SK-N-SH (cell line): ENCODE data around the gene GABRB3. TPM values are rescaled to one million over a fixed set of nuclear protein-coding genes. Genes with fewer than 3 reads are reported as not detected.

Source experiments
- CTCF ChIA-PET: fragments of 300-600, 350-600 bp; formaldehyde crosslinking; extraction: SDS; loops from one replicate; lab custom pipeline; 2021; lab: Yijun Ruan, JAX
- POLR2A ChIA-PET: fragments of 350-600 bp; sonication (Branson Sonifier 250); formaldehyde crosslinking; extraction: SDS; loops from one replicate; lab custom pipeline; 2020; ENCODE audit warnings: antibody characterized with exemption, inconsistent platforms; lab: Yijun Ruan, JAX
- DNase-seq: peaks from one replicate; pipeline ENCODE4 v3.0.0; 2012
- H2AFZ ChIP-seq: fragments of 200-600 bp; sonication (generic); 2 replicates; pipeline ENCODE4 v1.8.1; 2016; ENCODE audit warnings: antibody characterized with exemption, mild to moderate bottlenecking, low read depth
- H3F3A ChIP-seq: fragments of 200-600 bp; sonication (generic); replicated peaks from 2 replicates; pipeline ENCODE3; 2016; ENCODE audit warnings: antibody characterized with exemption, mild to moderate bottlenecking; ENCODE audit not compliant: insufficient read depth
- H3K27ac ChIP-seq, 2 experiments: fragments of 200-500 bp in 1 of 2; fragments of 200-600 bp in 1 of 2; sonication (Bioruptor generic) in 1 of 2; sonication (generic), shearing (Covaris generic) in 1 of 2; 2 replicates each; pipeline versions ENCODE4 v1.5.1 to v1.6.1; 2014 to 2016; ENCODE audit warnings: low read depth in 2 of 2, inconsistent platforms in 1 of 2, low read length in 1 of 2, mild to moderate bottlenecking in 1 of 2, mixed read lengths in 1 of 2
- H3K27me3 ChIP-seq: fragments of 200-600 bp; sonication (generic), shearing (Covaris generic); 2 replicates; pipeline ENCODE4 v1.6.1; 2016; ENCODE audit warnings: mixed run types; ENCODE audit not compliant: insufficient read depth
- H3K36me3 ChIP-seq, 2 experiments: fragments of 200-500 bp in 1 of 2; fragments of 200-600 bp in 1 of 2; sonication (Bioruptor generic) in 1 of 2; sonication (generic) in 1 of 2; replicated peaks in 1 of 2; 2 replicates each; pipeline versions ENCODE3 to v1.5.1; 2014 to 2016; ENCODE audit warnings: low read length in 1 of 2, mild to moderate bottlenecking in 1 of 2; ENCODE audit not compliant: insufficient read depth in 2 of 2, control insufficient read depth in 1 of 2
- H3K4me1 ChIP-seq, 2 experiments: fragments of 200-500 bp in 1 of 2; fragments of 200-600 bp in 1 of 2; sonication (Bioruptor generic) in 1 of 2; sonication (generic), shearing (Covaris generic) in 1 of 2; 2 replicates each; pipeline versions ENCODE4 v1.5.1 to v1.6.1; 2014 to 2016; ENCODE audit warnings: low read depth in 1 of 2, low read length in 1 of 2, mixed run types in 1 of 2; ENCODE audit not compliant: insufficient read depth in 2 of 2, control insufficient read depth in 1 of 2
- H3K4me2 ChIP-seq: fragments of 200-600 bp; sonication (generic), shearing (Covaris generic); 2 replicates; pipeline ENCODE4 v1.6.1; 2017; ENCODE audit warnings: mixed run types
- H3K4me3 ChIP-seq, 2 experiments: fragments of 200-500 bp in 1 of 2; fragments of 200-600 bp in 1 of 2; sonication (Bioruptor generic) in 1 of 2; sonication (generic), shearing (Covaris generic) in 1 of 2; 2 replicates each; pipeline versions ENCODE4 v1.5.1 to v1.8.1; 2014 to 2016; ENCODE audit warnings: low read depth in 2 of 2, inconsistent platforms in 1 of 2, low read length in 1 of 2, mild to moderate bottlenecking in 1 of 2, mixed read lengths in 1 of 2, moderate library complexity in 1 of 2
- H3K79me2 ChIP-seq: fragments of 200-600 bp; sonication (generic); 2 replicates; pipeline ENCODE4 v1.8.1; 2017; ENCODE audit warnings: mild to moderate bottlenecking; ENCODE audit not compliant: insufficient read depth
- H3K9ac ChIP-seq: fragments of 200-600 bp; sonication (generic); 2 replicates; pipeline ENCODE4 v1.6.1; 2017; ENCODE audit warnings: mixed run types
- H3K9me2 ChIP-seq: fragments of 200-600 bp; sonication (generic); 2 replicates; pipeline ENCODE4 v1.6.1; 2017; ENCODE audit warnings: mixed run types
- H3K9me3 ChIP-seq: fragments of 200-600 bp; sonication (generic); 2 replicates; pipeline ENCODE4 v1.6.1; 2017; ENCODE audit warnings: mixed run types, mild to moderate bottlenecking, moderate library complexity
- H4K20me1 ChIP-seq: fragments of 200-600 bp; sonication (generic); 2 replicates; pipeline ENCODE4 v1.6.1; 2017; ENCODE audit warnings: mild to moderate bottlenecking, mixed run types; ENCODE audit not compliant: insufficient read depth
- CHD2 ChIP-seq: fragments of 150-350 bp; IDR thresholded peaks from 2 replicates; pipeline ENCODE4 v1.6.1; 2018; ENCODE audit warnings: low read length; ENCODE audit not compliant: partially characterized antibody
- ELF1 ChIP-seq: IDR thresholded peaks from 2 replicates; pipeline ENCODE4 v1.4.0; 2012
- EZH2phosphoT487 ChIP-seq: fragments of 200-600 bp; sonication (generic); IDR thresholded peaks from 2 replicates; pipeline ENCODE4 v1.6.1; 2017; ENCODE audit warnings: low read depth, mixed run types, mild to moderate bottlenecking, antibody characterized with exemption, moderate library complexity, borderline replicate concordance
- FOSL2 ChIP-seq: IDR thresholded peaks from 2 replicates; pipeline ENCODE4 v1.4.0; 2012; ENCODE audit warnings: low read depth, mild to moderate bottlenecking, moderate library complexity, borderline replicate concordance
- FOXJ3 ChIP-seq: sonication (generic); formaldehyde crosslinking; IDR thresholded peaks from 2 replicates; pipeline ENCODE4 v1.5.1; 2020; ENCODE audit warnings: mild to moderate bottlenecking, missing genetic modification reagents
- FOXM1 ChIP-seq: IDR thresholded peaks from 2 replicates; pipeline ENCODE4 v1.4.0; 2012; ENCODE audit warnings: low read depth, mild to moderate bottlenecking
- GABPA ChIP-seq: IDR thresholded peaks from 2 replicates; pipeline ENCODE4 v1.4.0; 2012; ENCODE audit warnings: low read depth, mild to moderate bottlenecking
- GATA2 ChIP-seq: sonication (generic); formaldehyde crosslinking; IDR thresholded peaks from 2 replicates; pipeline ENCODE4 v1.5.0; 2020; ENCODE audit warnings: mild to moderate bottlenecking, missing genetic modification reagents
- MAX ChIP-seq: IDR thresholded peaks from 2 replicates; pipeline ENCODE4 v1.4.0; 2012; ENCODE audit warnings: low read depth
- MXI1 ChIP-seq: IDR thresholded peaks from 2 replicates; pipeline ENCODE4 v1.6.1; 2012; ENCODE audit warnings: mild to moderate bottlenecking, low read depth, low read length, improper control_type of control experiment
- RAD21 ChIP-seq: IDR thresholded peaks from 2 replicates; pipeline ENCODE4 v1.6.1; 2012; ENCODE audit warnings: mild to moderate bottlenecking, low read length
- SIN3A ChIP-seq: IDR thresholded peaks from 2 replicates; pipeline ENCODE4 v1.6.1; 2012; ENCODE audit warnings: low read depth, mild to moderate bottlenecking, low read length, moderate library complexity, borderline replicate concordance
- TCF12 ChIP-seq: IDR thresholded peaks from 2 replicates; pipeline ENCODE4 v1.4.0; 2012
- TEAD4 ChIP-seq: IDR thresholded peaks from 2 replicates; pipeline ENCODE4 v1.4.0; 2012; ENCODE audit warnings: mild to moderate bottlenecking, borderline replicate concordance; ENCODE audit not compliant: insufficient read depth
- USF2 ChIP-seq: fragments of 150-350 bp; IDR thresholded peaks from 2 replicates; pipeline ENCODE4 v1.6.1; 2017; ENCODE audit warnings: antibody characterized with exemption, low read length, low read depth, borderline replicate concordance
- ZBTB33 ChIP-seq: IDR thresholded peaks from 2 replicates; pipeline ENCODE4 v1.4.0; 2012; ENCODE audit warnings: low read depth, borderline replicate concordance
- WGBS: methylation state at CpG from one replicate; pipeline ENCODE4 v1.1.6; 2017; ENCODE audit warnings: low lambda C conversion rate; 5-methylcytosine and 5-hydroxymethylcytosine counted together
- polyA plus RNA-seq, 3 experiments: library from polyadenylated mRNA; depleted of rRNA; stranded (reverse); fragments of >200 nt; gene quantifications; 2 replicates each; pipeline ENCODE4 v1.2.3, GENCODE V29; 2012
- TF ChIP-seq, protein P1 (sequence below): fragments of 200-600 bp; sonication (generic); IDR thresholded peaks from 2 replicates; pipeline ENCODE4 v1.6.1; 2017; ENCODE audit warnings: antibody characterized with exemption, mild to moderate bottlenecking, moderate library complexity
- TF ChIP-seq, protein P2 (sequence below): IDR thresholded peaks from 2 replicates; pipeline ENCODE4 v1.4.0; 2012; ENCODE audit warnings: low read depth, borderline replicate concordance

GABRB3 gene
- polyA plus RNA-seq, 1 of the 3 experiments (the other 2 are of a cell fraction): 0.10 TPM

DNA sequence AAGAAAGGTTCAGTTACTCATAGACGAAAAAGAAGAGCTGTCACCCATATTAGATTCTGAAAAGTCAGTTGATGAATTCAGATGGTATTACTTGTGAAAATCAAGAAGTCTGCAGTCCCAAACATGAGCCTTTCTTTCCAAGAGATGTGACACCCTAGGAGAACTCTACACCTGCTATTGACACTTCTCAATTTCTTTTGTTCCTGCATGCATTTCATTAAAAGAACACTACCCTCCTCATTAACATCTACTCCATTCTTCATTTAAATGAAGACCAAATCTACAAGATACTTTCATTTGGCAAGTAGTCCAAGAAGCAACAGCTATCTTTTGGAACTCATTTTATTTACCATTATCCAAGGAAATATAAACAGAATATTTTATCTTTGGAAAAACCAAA is 6.6 kb downstream of the GABRB3 start:
- DNase-seq: no peak
- Histone ChIP-seq H4K20me1 (no peaks in the 10 kb centered on the region), H3K36me3 (no peaks in the 10 kb centered on the region), H3K9me3 (no peaks in the 10 kb centered on the region), H3K27ac (no peak overlapping the region), H2AFZ (no peak overlapping the region), H3F3A (no peaks in the 10 kb centered on the region), H3K9ac (no peak overlapping the region), H3K4me3 (no peak overlapping the region), H3K4me2 (no peak overlapping the region), H3K4me1 (peaks cover 0 to 7% of the 10 kb centered on the region in 2 experiments; a peak in 2 of 4 replicates), H3K79me2 (no peaks in the 10 kb centered on the region), H3K27me3 (no peaks in the 10 kb centered on the region), H3K9me2 (no peaks in the 10 kb centered on the region)
- WGBS: 19% methylated on average over 1 of the region's 1 CpG
- ChIA-PET POLR2A (no interaction called here), CTCF (interaction anchor here (0.6 kb wide), 1 partner anchor 216 kb away, joined by 3 read pairs; no protein-coding TSS in a partner anchor)
- TF ChIP-seq MAX (no peak), RAD21 (no peak), EZH2phosphoT487 (no peak), CHD2 (no peak), SIN3A (no peak), TEAD4 (no peak), ZBTB33 (no peak), FOSL2 (no peak), ELF1 (no peak), GABPA (no peak), FOXM1 (no peak), GATA2 (CRISPR knock-in tag) (no peak), TCF12 (no peak), FOXJ3 (no peak), MXI1 (no peak), USF2 (no peak)
- TF ChIP-seq, protein P1, sequence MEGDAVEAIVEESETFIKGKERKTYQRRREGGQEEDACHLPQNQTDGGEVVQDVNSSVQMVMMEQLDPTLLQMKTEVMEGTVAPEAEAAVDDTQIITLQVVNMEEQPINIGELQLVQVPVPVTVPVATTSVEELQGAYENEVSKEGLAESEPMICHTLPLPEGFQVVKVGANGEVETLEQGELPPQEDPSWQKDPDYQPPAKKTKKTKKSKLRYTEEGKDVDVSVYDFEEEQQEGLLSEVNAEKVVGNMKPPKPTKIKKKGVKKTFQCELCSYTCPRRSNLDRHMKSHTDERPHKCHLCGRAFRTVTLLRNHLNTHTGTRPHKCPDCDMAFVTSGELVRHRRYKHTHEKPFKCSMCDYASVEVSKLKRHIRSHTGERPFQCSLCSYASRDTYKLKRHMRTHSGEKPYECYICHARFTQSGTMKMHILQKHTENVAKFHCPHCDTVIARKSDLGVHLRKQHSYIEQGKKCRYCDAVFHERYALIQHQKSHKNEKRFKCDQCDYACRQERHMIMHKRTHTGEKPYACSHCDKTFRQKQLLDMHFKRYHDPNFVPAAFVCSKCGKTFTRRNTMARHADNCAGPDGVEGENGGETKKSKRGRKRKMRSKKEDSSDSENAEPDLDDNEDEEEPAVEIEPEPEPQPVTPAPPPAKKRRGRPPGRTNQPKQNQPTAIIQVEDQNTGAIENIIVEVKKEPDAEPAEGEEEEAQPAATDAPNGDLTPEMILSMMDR: no peak
- TF ChIP-seq, protein P2, sequence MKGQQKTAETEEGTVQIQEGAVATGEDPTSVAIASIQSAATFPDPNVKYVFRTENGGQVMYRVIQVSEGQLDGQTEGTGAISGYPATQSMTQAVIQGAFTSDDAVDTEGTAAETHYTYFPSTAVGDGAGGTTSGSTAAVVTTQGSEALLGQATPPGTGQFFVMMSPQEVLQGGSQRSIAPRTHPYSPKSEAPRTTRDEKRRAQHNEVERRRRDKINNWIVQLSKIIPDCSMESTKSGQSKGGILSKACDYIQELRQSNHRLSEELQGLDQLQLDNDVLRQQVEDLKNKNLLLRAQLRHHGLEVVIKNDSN: no peak
